CD4-positive, alpha-beta T cell treated with Interleukin-6 at 100 ng/mL for 8 hours (primary cell): ENCODE results near the gene REEP1.
A peak's percentile ranks its signal among the peaks of the same experiment; 100 is the strongest.

Experiments
- DNase-seq: peaks from one replicate; pipeline ENCODE4 v3.0.0-alpha.2; 2020; ENCODE audit warnings: mixed read lengths, low spot score

Gene REEP1

DNA sequence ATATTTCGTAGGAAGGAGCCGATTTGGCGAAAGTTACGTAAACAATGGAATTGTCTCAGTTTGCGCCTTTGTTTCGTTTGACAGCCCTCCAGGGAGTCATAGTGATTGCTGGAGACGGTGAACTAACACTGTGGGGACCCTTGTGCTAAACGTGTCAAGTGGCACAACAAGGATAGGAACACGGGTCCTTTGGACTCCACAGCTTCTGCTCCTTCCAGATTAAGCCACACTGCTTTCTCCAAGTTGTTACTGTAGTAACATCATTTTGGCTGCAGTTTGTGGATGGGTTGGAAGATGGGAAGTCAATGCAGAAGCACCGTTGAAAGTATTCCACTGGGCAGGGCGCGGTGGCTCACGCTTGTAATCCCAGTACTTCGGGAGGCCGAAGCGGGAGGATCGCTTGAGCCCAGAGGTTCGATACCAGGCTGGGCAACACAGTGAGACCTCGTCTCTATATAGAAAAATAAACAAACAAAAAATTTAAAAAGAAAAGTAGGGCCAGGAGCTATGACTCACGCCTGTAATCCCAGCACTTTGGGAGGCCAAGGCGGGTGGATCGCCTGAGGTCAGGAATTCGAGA, 141.5 kb downstream of the REEP1 start:
- no peak for DNase-seq

DNA sequence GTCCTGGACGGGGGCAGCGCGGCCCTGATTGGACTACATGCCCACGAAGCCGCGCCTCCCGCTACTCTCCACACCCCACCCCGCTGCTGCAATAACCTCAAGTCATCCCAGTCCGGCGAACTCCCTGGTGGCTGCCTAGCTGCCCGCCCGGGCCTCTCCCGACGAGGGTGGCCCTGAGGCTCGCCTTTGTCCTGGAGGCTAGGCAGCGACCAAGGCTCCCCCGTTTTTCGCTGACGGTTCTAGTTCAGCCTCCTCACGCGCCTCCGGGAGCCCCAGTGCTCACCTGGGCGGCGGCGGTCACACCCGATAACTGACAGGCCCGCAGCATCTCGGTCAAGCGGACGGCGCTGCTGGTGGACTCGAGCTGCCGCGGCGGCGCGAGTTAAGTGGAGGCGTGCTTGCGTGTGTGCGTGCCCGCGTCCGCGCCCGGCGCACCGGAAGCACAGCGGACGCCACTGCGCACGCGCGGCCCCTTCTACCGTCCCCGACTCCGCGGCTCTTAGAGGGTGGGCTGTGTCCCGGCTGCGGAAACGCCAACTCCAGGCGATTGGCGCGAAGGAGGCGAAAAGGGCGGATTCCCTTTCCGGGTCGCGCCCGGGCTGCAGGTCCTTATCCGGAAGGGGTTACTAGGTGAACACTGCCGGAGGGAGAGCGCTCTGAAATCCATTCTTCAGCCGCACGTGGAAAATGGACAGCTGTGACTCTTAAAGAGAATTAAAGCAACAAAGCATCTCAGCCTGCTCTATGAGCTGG, 142.2 kb downstream of the REEP1 start, which contains the start of gene IMMT:
Gene IMMT, minus strand, starts transcription at position 408 of the 753 bp plus-strand sequence. Its CDS starts 80 bp downstream, at position 328.
- DNase-seq: peak; percentile 89

- no peak for DNase-seq
Observed at GRCh38 chr2:86194751-86195054, 142.7 kb downstream of the REEP1 start.

DNA sequence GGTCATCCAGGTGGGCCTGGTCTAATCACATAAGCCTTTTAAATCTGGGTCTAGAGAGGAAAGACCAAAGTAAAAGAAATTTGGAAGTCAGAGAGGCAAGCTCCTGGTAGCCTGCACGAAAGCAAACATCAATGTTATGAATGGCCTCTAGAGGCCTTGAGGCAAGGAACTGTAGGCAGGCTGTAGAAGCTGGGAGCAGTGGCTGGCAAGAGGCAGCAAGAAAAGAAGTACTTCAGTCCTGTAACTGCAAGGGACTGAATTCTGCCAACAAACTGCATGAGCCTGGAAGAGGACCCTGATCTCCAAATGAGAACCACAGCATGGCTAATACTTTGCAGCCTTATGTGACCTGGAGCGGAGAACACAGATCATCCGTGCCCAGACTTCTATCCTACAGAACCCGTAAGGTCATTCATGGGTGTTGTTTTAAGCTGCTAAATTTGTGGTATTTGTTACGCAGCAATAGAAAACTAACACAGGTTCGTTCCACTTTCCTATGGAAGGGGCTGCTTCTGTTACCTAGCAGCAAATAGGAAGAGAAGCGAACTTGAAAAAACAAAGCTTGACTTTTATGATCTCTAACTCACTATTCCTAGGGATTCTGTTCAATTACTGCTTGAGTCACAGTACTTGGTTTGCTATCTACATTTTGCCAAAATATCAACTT, 143.4 kb downstream of the REEP1 start:
- DNase-seq: no peak

DNA sequence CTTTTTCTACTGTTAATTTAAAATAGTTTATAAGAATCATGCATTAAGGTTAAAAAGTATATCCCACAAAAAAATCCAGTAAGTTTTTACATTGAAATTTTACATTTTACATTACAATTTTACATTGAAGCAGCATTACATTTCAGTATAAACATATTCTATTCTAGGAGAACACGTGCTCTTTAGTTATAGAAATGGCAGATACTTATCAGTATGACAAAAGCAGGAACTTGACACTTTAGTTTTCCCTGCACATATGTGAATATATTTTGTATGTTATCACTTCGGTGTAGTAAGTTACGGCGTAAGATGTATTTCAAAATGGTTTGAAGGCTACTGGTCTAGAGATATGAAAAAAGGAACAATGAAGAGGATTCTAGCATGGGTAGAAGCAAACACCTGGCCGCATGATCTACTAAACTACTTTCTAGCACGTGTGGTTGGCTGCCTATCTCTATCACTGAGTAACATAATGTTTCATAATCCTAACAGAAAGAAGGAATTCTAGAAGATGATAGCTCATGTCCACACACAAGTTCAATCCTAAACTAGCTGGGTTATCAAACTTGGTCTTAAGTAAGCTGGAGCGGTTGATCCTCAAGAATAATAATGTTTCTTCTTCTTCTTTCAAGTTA, 147.5 kb downstream of the REEP1 start:
- no peak for DNase-seq

- no peak for DNase-seq
Observed at GRCh38 chr2:86186431-86186830, 151.0 kb downstream of the REEP1 start.

DNA sequence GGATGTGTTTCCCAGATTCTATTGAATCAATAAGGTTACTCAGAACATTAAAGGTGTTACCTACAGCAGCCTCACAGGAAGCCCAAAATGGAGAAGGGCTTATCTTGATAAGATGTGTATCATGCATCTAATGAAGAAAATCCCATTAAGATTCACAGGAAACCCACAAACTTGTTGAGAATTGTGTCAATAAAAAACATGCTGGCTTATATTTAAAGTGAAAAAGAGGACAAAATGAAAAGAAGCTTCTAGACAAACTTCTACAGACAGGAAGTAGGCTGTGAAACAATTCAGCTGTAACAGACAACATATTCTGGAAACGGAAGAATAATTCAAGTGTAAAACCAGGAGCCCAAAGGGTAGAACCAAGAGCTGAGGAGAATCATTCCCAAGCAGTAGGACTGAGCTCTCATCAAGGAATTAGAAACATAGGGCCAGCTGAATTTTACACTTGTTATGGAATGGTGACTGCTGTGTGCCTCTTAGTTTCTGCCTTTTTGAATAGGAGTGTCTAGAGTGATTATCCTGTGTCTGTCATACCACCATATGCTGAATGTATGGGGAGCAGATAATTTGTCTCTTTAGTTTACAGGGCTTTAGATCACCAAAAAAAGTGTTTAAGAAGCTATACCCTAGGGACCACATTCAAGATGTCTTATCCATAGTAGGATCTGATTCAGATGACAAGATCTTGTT, 151.8 kb downstream of the REEP1 start:
- peak; percentile 31 for DNase-seq

DNA sequence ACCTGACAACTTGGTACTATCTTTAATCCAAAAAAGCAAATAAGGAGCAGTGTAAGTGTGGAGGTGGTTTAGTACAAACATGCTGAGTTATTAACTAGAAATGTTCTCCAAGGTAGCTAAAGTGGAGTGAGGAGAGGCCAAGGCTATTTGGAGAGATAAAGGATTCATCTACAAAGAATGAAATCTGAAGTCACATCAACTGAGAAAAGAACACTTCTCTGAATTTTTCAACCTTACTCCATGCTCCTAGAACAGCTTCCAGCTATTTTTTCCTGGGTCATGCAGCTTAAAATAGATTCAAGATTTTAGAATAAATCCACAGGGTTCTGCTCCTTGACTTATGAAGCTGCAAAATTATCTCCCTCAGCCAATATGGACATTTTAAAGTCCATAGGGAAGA, 160.8 kb downstream of the REEP1 start:
- DNase-seq: no peak

DNA sequence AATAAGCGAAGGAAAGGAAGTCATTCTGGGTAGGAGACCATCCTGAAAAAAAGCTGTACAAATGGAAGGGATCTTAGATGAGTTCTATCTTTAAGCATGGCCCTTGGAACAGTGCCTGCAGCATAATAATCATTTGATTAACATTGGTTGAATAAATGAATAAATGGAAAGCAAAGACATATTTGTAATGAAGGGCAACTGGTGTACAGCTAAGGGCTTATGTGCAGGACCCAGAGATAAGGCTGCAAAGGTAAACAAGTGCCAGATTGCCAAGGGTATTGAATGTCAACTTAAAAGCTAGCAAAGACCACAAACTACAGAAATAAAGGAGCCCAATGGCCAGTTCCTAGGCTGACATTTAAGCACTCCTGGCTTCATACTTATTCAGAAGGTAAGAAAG, 161.6 kb downstream of the REEP1 start:
- DNase-seq: no peak

- DNase-seq: no peak
Observed at GRCh38 chr2:86174445-86174844, 163.0 kb downstream of the REEP1 start.

- DNase-seq: no peak
Observed at GRCh38 chr2:86172610-86173009, 164.8 kb downstream of the REEP1 start.

DNA sequence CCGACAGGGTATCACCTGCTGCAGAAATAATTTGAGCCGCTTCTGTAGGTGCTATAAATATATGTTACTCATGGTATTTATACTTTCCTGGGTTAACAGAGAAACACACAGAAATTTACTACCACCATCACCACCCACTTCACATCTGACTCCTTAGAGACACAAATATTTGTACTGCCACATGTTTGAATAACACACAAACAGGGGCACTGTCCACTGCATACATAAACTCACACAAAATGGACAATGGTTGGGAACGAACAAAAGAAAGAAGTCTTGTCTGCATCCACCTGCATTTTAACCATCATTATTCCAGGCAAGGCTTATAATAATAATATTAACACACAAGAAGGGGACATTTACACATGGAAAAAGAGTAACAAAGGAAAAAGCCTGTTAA, 166.1 kb downstream of the REEP1 start:
- no peak for DNase-seq

DNA sequence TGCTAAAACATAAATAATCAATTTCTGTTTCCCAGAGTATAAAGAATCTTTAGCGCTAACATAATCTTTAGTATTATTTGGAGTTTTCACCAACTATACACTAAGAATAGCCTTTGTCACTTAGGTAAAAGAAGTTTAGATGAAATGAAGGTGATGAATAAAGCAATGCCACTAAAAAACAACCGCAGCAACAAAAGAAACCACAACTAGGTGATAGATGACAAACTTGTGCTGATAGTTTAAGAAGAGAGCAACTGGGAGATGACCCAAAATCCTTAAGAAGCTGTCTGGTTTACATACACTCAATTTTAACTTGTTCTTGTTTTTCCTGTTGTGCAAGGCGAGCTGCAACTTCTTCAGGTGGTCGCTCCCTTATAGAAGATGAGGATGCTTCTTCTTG, 167.0 kb downstream of the REEP1 start:
- DNase-seq: no peak
